HepG2 (cell line): ENCODE data around the gene PRMT5. TPM values are rescaled to one million over a fixed set of nuclear protein-coding genes. Genes with fewer than 3 reads are reported as not detected.

Experiments used
- polyA plus RNA-seq, 8 experiments: library from polyadenylated mRNA; depleted of rRNA in 3 of 8; stranded (reverse) in 7 of 8; unstranded in 1 of 8; fragments of >200 nt; fragmentation: Illumina TruSeq in 4 of 8; extraction: Trizol in 4 of 8; gene quantifications; 2 replicates each; pipeline versions ENCODE4 v1.2.1 to v1.2.3, GENCODE V29; 2011 to 2016; ENCODE audit warnings: low read depth in 4 of 8, missing spikeins in 1 of 8, mixed read lengths in 1 of 8; ENCODE audit not compliant: insufficient read depth in 1 of 8
- total RNA-seq, 5 experiments: library from RNA; depleted of rRNA; stranded (reverse); fragments of >200 nt; fragmentation: Illumina TruSeq; extraction: Trizol; gene quantifications; 2 replicates each; pipeline ENCODE4 v1.2.3, GENCODE V29; 2016; ENCODE audit warnings: low read depth in 1 of 5

The PRMT5 gene
- total and polyA plus RNA-seq, 2 of the 13 experiments (the other 11 are each of a cell fraction or from before 2014, with no cell fraction given), result 210 to 354 TPM

Other genes with a start within 250 kb of the PRMT5 start
- gene OXA1L, start 162.7 kb downstream of the PRMT5 start, total RNA-seq (2016; rRNA removed; fragmentation: Illumina TruSeq; extraction: Trizol), result 216 and 230 TPM in 2 replicates
- gene OXA1L, start 162.7 kb downstream of the PRMT5 start, polyA plus RNA-seq (2011; rRNA removed), result 559 and 589 TPM in 2 replicates
- 0.07 and 0.13 TPM in 2 replicates for gene SLC7A7, start 113.9 kb downstream of the PRMT5 start, total RNA-seq (2016; rRNA removed; fragmentation: Illumina TruSeq; extraction: Trizol)
- 0.63 and 1.1 TPM in 2 replicates for gene SLC7A7, start 113.9 kb downstream of the PRMT5 start, polyA plus RNA-seq (2011; rRNA removed)
- gene MRPL52, start 99.5 kb downstream of the PRMT5 start, total RNA-seq (2016; rRNA removed; fragmentation: Illumina TruSeq; extraction: Trizol), result 329 and 420 TPM in 2 replicates
- gene MRPL52, start 99.5 kb downstream of the PRMT5 start, polyA plus RNA-seq (2011; rRNA removed), result 118 and 123 TPM in 2 replicates
- 1.6 and 5.2 TPM in 2 replicates for gene MMP14, start 92.8 kb downstream of the PRMT5 start, total RNA-seq (2016; rRNA removed; fragmentation: Illumina TruSeq; extraction: Trizol)
- 9.8 and 11.3 TPM in 2 replicates for gene MMP14, start 92.8 kb downstream of the PRMT5 start, polyA plus RNA-seq (2011; rRNA removed)
- 8.6 and 16.9 TPM in 2 replicates for gene LRP10, start 57.6 kb downstream of the PRMT5 start, total RNA-seq (2016; rRNA removed; fragmentation: Illumina TruSeq; extraction: Trizol)
- gene LRP10, start 57.6 kb downstream of the PRMT5 start, polyA plus RNA-seq (2011; rRNA removed), result 45.2 and 80.6 TPM in 2 replicates
- not detected in 2 replicates for gene REM2, start 46.2 kb downstream of the PRMT5 start, total RNA-seq (2016; rRNA removed; fragmentation: Illumina TruSeq; extraction: Trizol)
- gene REM2, start 46.2 kb downstream of the PRMT5 start, polyA plus RNA-seq (2011; rRNA removed), result 0.20 and 0.31 TPM in 2 replicates
- gene RBM23, start 10.2 kb downstream of the PRMT5 start, total RNA-seq (2016; rRNA removed; fragmentation: Illumina TruSeq; extraction: Trizol), result 0.52 and 1.5 TPM in 2 replicates
- 2.1 and 2.9 TPM in 2 replicates for gene RBM23, start 10.2 kb downstream of the PRMT5 start, polyA plus RNA-seq (2011; rRNA removed)
- 130 and 141 TPM in 2 replicates for gene HAUS4, start 27.7 kb upstream of the PRMT5 start, total RNA-seq (2016; rRNA removed; fragmentation: Illumina TruSeq; extraction: Trizol)
- gene HAUS4, start 27.7 kb upstream of the PRMT5 start, polyA plus RNA-seq (2011; rRNA removed), result 64.7 and 74.4 TPM in 2 replicates
- 109 and 157 TPM in 2 replicates for gene AJUBA, start 53.2 kb upstream of the PRMT5 start, total RNA-seq (2016; rRNA removed; fragmentation: Illumina TruSeq; extraction: Trizol)
- 241 and 315 TPM in 2 replicates for gene AJUBA, start 53.2 kb upstream of the PRMT5 start, polyA plus RNA-seq (2011; rRNA removed)
- 10.8 and 11.4 TPM in 2 replicates for gene C14orf93, start 80.8 kb upstream of the PRMT5 start, total RNA-seq (2016; rRNA removed; fragmentation: Illumina TruSeq; extraction: Trizol)
- gene C14orf93, start 80.8 kb upstream of the PRMT5 start, polyA plus RNA-seq (2011; rRNA removed), result 19.8 and 22.5 TPM in 2 replicates
- gene PSMB5, start 105.5 kb upstream of the PRMT5 start, total RNA-seq (2016; rRNA removed; fragmentation: Illumina TruSeq; extraction: Trizol), result 871 and 1,316 TPM in 2 replicates
- 566 and 705 TPM in 2 replicates for gene PSMB5, start 105.5 kb upstream of the PRMT5 start, polyA plus RNA-seq (2011; rRNA removed)
- gene PSMB11, start 112.8 kb upstream of the PRMT5 start, total RNA-seq (2016; rRNA removed; fragmentation: Illumina TruSeq; extraction: Trizol), result not detected in 2 replicates
- not detected in 2 replicates for gene PSMB11, start 112.8 kb upstream of the PRMT5 start, polyA plus RNA-seq (2011; rRNA removed)
- 0.41 and 0.69 TPM in 2 replicates for gene CDH24, start 128.1 kb upstream of the PRMT5 start, total RNA-seq (2016; rRNA removed; fragmentation: Illumina TruSeq; extraction: Trizol)
- 0.99 and 1.2 TPM in 2 replicates for gene CDH24, start 128.1 kb upstream of the PRMT5 start, polyA plus RNA-seq (2011; rRNA removed)
- 102 and 165 TPM in 2 replicates for gene ACIN1, start 165.8 kb upstream of the PRMT5 start, total RNA-seq (2016; rRNA removed; fragmentation: Illumina TruSeq; extraction: Trizol)
- 183 and 222 TPM in 2 replicates for gene ACIN1, start 165.8 kb upstream of the PRMT5 start, polyA plus RNA-seq (2011; rRNA removed)
- 206 and 299 TPM in 2 replicates for gene C14orf119, start 166.1 kb upstream of the PRMT5 start, total RNA-seq (2016; rRNA removed; fragmentation: Illumina TruSeq; extraction: Trizol)
- gene C14orf119, start 166.1 kb upstream of the PRMT5 start, polyA plus RNA-seq (2011; rRNA removed), result 104 and 117 TPM in 2 replicates
- not detected in 2 replicates for gene CIROP, start 175.6 kb upstream of the PRMT5 start, total RNA-seq (2016; rRNA removed; fragmentation: Illumina TruSeq; extraction: Trizol)
- gene CIROP, start 175.6 kb upstream of the PRMT5 start, polyA plus RNA-seq (2011; rRNA removed), result 0.07 and 0.14 TPM in 2 replicates
- gene CEBPE, start 189.9 kb upstream of the PRMT5 start, total RNA-seq (2016; rRNA removed; fragmentation: Illumina TruSeq; extraction: Trizol), result 0.11 TPM in 1 of 2 replicates, not detected in the other
- 0.09 and 0.10 TPM in 2 replicates for gene CEBPE, start 189.9 kb upstream of the PRMT5 start, polyA plus RNA-seq (2011; rRNA removed)